H1 (cell line): ENCODE data around the gene PLCB4.

Experiments
- ATF3 ChIP-seq: IDR thresholded peaks from 2 replicates; pipeline ENCODE4 v1.6.1; 2011; ENCODE audit warnings: low read depth, mild to moderate bottlenecking, low read length; ENCODE audit not compliant: insufficient read depth
- CHD2 ChIP-seq: IDR thresholded peaks from 2 replicates; pipeline ENCODE4 v1.6.1; 2012; ENCODE audit warnings: low read length, improper control_type of control experiment
- CREB1 ChIP-seq: IDR thresholded peaks from 2 replicates; pipeline ENCODE4 v1.6.1; 2012; ENCODE audit warnings: inconsistent platforms
- CTCF ChIP-seq, 3 experiments: IDR thresholded peaks; 1 replicate in 2 of 3; 2 replicates in 1 of 3; pipeline versions ENCODE4 v1.5.1 to v1.6.1; 2011; ENCODE audit warnings: low read length in 3 of 3, mild to moderate bottlenecking in 3 of 3, inconsistent platforms in 2 of 3, low read depth in 1 of 3, moderate library complexity in 1 of 3; ENCODE audit not compliant: insufficient read depth in 1 of 3; ENCODE audit errors: control extremely low read depth in 1 of 3
- EZH2 ChIP-seq: fragments of 200-600 bp; sonication (generic); IDR thresholded peaks from 2 replicates; pipeline ENCODE4 v1.7.1; 2012; ENCODE audit warnings: low read depth, mild to moderate bottlenecking, moderate library complexity, low read length, inconsistent platforms; ENCODE audit not compliant: severe bottlenecking
- MAX ChIP-seq: IDR thresholded peaks from 2 replicates; pipeline ENCODE4 v1.6.1; 2012; ENCODE audit warnings: inconsistent platforms
- NRF1 ChIP-seq: IDR thresholded peaks from 2 replicates; pipeline ENCODE4 v1.6.1; 2011; ENCODE audit warnings: mild to moderate bottlenecking, low read depth, low read length, improper control_type of control experiment
- POLR2A ChIP-seq, 2 experiments: IDR thresholded peaks; 1 replicate in 1 of 2; 2 replicates in 1 of 2; pipeline ENCODE4 v1.6.1; 2011; ENCODE audit warnings: low read depth in 2 of 2, low read length in 2 of 2, mild to moderate bottlenecking in 2 of 2; ENCODE audit errors: control extremely low read depth in 1 of 2
- RAD21 ChIP-seq, 2 experiments: IDR thresholded peaks in 1 of 2; conservative IDR thresholded peaks in 1 of 2; 2 replicates each; pipeline ENCODE4 v1.6.1; 2011; ENCODE audit warnings: low read depth in 2 of 2, low read length in 2 of 2, improper control_type of control experiment in 1 of 2, inconsistent platforms in 1 of 2, mild to moderate bottlenecking in 1 of 2, moderate library complexity in 1 of 2
- SIRT6 ChIP-seq: IDR thresholded peaks from one replicate; pipeline ENCODE4 v1.7.1; 2012; ENCODE audit warnings: low read length, inconsistent platforms
- SRF ChIP-seq: IDR thresholded peaks from 2 replicates; pipeline ENCODE4 v1.6.1; 2011; ENCODE audit warnings: mild to moderate bottlenecking, low read depth, low read length, moderate library complexity
- TAF7 ChIP-seq: optimal IDR thresholded peaks from 2 replicates; pipeline ENCODE3; 2011; ENCODE audit warnings: low read depth, mild to moderate bottlenecking, inconsistent platforms, low read length, moderate library complexity, borderline replicate concordance
- YY1 ChIP-seq: IDR thresholded peaks from 2 replicates; pipeline ENCODE4 v1.6.1; 2011; ENCODE audit warnings: low read depth, mild to moderate bottlenecking, low read length
- ZNF274 ChIP-seq: IDR thresholded peaks from 2 replicates; pipeline ENCODE4 v1.7.0; 2012; ENCODE audit warnings: low read length, borderline replicate concordance; ENCODE audit errors: extremely low read depth

- TF ChIP-seq SRF (no peak), YY1 (no peak), CTCF (IDR thresholded peaks at IDR 0.05; ENCODE audit: control extremely low read depth in 1 of 3, insufficient read depth in 1 of 3, low read depth in 1 of 3, low read length in 3 of 3) (no peak), MAX (no peak), CHD2 (no peak), NRF1 (no peak), RAD21 (IDR thresholded peaks at IDR 0.05 in 1 of 2, conservative IDR thresholded peaks at IDR 0.05 in 1 of 2; ENCODE audit: low read depth in 2 of 2, low read length in 2 of 2) (no peak), EZH2 (no peak), POLR2A (IDR thresholded peaks at IDR 0.05; ENCODE audit: control extremely low read depth in 1 of 2, low read depth in 2 of 2, low read length in 2 of 2) (no peak), TAF7 (no peak), SIRT6 (no peak), ZNF274 (no peak), ATF3 (no peak), CREB1 (no peak)
Measured at GRCh38 chr20:9338101-9338500, 269.2 kb downstream of the PLCB4 start.
